ENCODE data around the gene PNPT1.

PNPT1 gene

DNA sequence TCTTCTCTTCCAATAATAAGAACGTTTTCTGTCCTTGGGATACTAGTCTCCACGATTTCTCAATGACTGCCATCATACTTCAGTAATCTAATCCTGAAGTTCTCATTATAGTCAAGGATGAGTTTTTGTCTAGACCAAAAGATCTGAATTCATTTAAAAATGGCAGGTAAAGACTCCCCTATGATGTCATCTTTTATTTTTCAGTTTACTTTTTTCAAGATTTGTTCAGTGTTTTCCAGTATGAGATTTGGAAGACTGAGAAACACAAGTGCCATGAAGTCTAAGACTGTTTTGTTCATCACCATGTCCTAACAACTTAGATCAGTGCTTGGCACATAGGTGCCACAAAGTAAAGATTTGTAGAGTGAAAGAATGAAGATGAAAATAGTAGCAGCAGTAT is 40.4 kb downstream of the PNPT1 start:
- H3K4me3 ChIP-seq (ENCODE audit: low read length): no peak overlapping the region
- no peak for DNase-seq (ENCODE audit: low read depth)
- TF ChIP-seq, protein P1, sequence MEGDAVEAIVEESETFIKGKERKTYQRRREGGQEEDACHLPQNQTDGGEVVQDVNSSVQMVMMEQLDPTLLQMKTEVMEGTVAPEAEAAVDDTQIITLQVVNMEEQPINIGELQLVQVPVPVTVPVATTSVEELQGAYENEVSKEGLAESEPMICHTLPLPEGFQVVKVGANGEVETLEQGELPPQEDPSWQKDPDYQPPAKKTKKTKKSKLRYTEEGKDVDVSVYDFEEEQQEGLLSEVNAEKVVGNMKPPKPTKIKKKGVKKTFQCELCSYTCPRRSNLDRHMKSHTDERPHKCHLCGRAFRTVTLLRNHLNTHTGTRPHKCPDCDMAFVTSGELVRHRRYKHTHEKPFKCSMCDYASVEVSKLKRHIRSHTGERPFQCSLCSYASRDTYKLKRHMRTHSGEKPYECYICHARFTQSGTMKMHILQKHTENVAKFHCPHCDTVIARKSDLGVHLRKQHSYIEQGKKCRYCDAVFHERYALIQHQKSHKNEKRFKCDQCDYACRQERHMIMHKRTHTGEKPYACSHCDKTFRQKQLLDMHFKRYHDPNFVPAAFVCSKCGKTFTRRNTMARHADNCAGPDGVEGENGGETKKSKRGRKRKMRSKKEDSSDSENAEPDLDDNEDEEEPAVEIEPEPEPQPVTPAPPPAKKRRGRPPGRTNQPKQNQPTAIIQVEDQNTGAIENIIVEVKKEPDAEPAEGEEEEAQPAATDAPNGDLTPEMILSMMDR (IDR thresholded peaks at IDR 0.05; ENCODE audit: insufficient read depth, low read depth, low read length, missing control alignments): no peak

GRCh38 chr2:55649211-55649610 is 44.4 kb downstream of the PNPT1 start:
- TF ChIP-seq, protein P1 (IDR thresholded peaks at IDR 0.05; ENCODE audit: insufficient read depth, low read depth, low read length, missing control alignments): no peak
- DNase-seq (ENCODE audit: low read depth): no peak
- H3K4me3 ChIP-seq (ENCODE audit: low read length): no peak overlapping the region

GRCh38 chr2:55636831-55637230 is 56.8 kb downstream of the PNPT1 start:
- H3K4me3 ChIP-seq (ENCODE audit: low read length): no peak overlapping the region
- DNase-seq (ENCODE audit: low read depth): no peak
- TF ChIP-seq, protein P1 (IDR thresholded peaks at IDR 0.05; ENCODE audit: insufficient read depth, low read depth, low read length, missing control alignments): no peak

- TF ChIP-seq, protein P1 (IDR thresholded peaks at IDR 0.05; ENCODE audit: insufficient read depth, low read depth, low read length, missing control alignments): no peak
- peak; percentile 22 for DNase-seq (ENCODE audit: low read depth)
- H3K4me3 ChIP-seq (ENCODE audit: low read length): no peak overlapping the region
Observed at GRCh38 chr2:55628931-55629330, 64.7 kb downstream of the PNPT1 start.

DNA sequence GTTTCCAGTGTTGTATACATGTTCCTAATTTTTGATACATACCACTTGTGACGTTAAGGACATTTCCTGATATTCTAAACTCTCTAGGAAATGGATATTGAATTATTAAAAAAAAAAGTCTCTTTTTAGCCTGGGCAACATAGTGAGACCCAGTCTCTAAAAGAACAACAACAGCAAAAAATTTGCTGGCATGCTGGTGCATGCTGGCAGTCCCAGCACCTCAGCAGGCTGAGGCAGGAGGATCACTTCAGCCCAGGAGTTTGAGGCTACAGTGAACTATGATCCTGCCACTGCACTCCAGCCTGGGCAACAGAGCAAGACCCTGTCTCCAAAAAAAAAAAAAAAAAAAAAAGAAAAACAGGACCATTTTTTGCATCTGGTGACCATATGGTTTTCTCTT is 65.7 kb downstream of the PNPT1 start:
- no peak for DNase-seq (ENCODE audit: low read depth)
- TF ChIP-seq, protein P1 (IDR thresholded peaks at IDR 0.05; ENCODE audit: insufficient read depth, low read depth, low read length, missing control alignments): no peak
- no peak overlapping the region for H3K4me3 ChIP-seq (ENCODE audit: low read length)

GRCh38 chr2:55621802-55622201 is 71.8 kb downstream of the PNPT1 start:
- no peak for DNase-seq (ENCODE audit: low read depth)

More at GRCh38 chr2:55621802-55622201, 71.8 kb downstream of the PNPT1 start:
- no peak overlapping the region for H3K4me3 ChIP-seq (ENCODE audit: low read length)
- TF ChIP-seq, protein P1 (IDR thresholded peaks at IDR 0.05; ENCODE audit: insufficient read depth, low read depth, low read length, missing control alignments): no peak

Measured in epithelial cell of esophagus (primary cell).